Chondrocyte (in vitro differentiated cells): Measurements from ENCODE around the gene COMMD10. TPM values are rescaled to one million over a fixed set of nuclear protein-coding genes. Genes with fewer than 3 reads are reported as not detected.

Source experiments
- DNase-seq: peaks from one replicate; pipeline ENCODE4 v3.0.0; 2021; ENCODE audit warnings: mixed read lengths, low spot score
- H3K27ac Mint-ChIP-seq: one replicate; pipeline ENCODE4 v1.8.0; 2021; ENCODE audit warnings: mild to moderate bottlenecking, moderate library complexity, mixed read lengths; ENCODE audit not compliant: unreplicated experiment
- H3K27me3 Mint-ChIP-seq: 2 replicates; pipeline ENCODE4 v1.8.0; 2021; ENCODE audit warnings: low read depth, mixed read lengths
- H3K36me3 Mint-ChIP-seq: 2 replicates; pipeline ENCODE4 v1.8.0; 2021; ENCODE audit warnings: low read depth, mixed read lengths
- H3K4me1 Mint-ChIP-seq: 2 replicates; pipeline ENCODE4 v1.8.0; 2021; ENCODE audit warnings: low read depth, mild to moderate bottlenecking, mixed read lengths
- H3K4me3 Mint-ChIP-seq: one replicate; pipeline ENCODE4 v1.8.0; 2021; ENCODE audit warnings: mild to moderate bottlenecking, moderate library complexity, mixed read lengths; ENCODE audit not compliant: unreplicated experiment
- H3K9me3 Mint-ChIP-seq: 2 replicates; pipeline ENCODE4 v1.8.0; 2021; ENCODE audit warnings: low read depth, mixed read lengths
- total RNA-seq: library from RNA; stranded (reverse); gene quantifications from 3 replicates; pipeline ENCODE4 v1.2.1, GENCODE V29; 2021
- TF ChIP-seq, protein P1 (sequence below): fragments of 200-600 bp; sonication (generic); IDR thresholded peaks from 2 replicates; pipeline ENCODE4 v1.5.0; 2021; ENCODE audit warnings: antibody characterized with exemption, mild to moderate bottlenecking, moderate library complexity

The COMMD10 gene
- total RNA-seq, 1 donor from 2014 or later: 18.6 TPM

DNA sequence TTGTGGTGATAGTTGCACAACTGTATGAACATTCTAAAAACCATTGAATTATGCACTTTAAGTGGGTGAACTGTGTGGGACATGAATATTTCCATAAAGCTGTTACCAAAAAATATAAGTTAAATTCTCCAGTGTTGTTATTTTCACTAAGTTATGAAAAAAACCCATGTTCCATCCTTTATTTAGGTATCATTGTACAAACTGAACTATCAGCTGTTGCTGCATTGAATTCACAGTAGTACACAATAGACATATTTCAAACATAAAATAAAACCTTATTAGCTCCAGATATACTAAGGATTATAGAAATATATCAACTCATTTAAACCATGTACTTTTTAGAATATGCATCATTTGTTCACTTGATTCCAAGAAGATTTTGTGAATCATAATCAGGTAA is 192.1 kb downstream of the COMMD10 start:
- TF ChIP-seq, protein P1, sequence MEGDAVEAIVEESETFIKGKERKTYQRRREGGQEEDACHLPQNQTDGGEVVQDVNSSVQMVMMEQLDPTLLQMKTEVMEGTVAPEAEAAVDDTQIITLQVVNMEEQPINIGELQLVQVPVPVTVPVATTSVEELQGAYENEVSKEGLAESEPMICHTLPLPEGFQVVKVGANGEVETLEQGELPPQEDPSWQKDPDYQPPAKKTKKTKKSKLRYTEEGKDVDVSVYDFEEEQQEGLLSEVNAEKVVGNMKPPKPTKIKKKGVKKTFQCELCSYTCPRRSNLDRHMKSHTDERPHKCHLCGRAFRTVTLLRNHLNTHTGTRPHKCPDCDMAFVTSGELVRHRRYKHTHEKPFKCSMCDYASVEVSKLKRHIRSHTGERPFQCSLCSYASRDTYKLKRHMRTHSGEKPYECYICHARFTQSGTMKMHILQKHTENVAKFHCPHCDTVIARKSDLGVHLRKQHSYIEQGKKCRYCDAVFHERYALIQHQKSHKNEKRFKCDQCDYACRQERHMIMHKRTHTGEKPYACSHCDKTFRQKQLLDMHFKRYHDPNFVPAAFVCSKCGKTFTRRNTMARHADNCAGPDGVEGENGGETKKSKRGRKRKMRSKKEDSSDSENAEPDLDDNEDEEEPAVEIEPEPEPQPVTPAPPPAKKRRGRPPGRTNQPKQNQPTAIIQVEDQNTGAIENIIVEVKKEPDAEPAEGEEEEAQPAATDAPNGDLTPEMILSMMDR: no peak
- H3K4me3 Mint-ChIP-seq: no peak overlapping the region

DNA sequence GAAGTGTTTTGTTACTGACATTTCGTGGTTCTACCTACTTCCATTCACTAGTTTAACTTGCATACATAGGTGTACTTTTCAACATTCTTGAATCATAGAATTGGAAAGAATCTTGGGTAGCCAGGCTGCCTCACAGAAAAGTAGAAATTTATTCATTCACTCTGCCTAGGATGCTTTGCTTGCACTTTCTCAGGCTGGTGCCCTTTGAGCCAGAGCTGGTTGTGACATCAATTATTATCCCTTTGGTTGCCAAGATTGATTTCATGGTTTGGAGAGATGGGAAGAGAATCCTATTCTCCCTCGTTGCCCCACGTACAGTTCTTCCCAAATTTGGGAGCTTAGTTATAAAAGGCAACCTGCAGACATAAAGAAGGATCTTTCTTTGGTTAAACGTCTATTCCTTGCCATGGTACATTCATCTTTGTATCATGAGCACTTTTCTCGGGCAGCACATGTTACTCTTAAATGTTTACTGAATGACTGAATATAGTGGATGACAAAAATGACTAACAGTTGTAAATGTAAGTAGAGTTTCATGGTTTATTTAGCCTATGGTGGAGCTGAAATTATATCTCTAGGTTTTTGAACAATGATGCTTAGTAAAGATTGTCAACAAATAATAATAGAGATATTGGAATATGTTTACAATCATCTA is 195.5 kb downstream of the COMMD10 start:
- no peak for DNase-seq
- H3K9me3 Mint-ChIP-seq: peaks cover 18% of the 10 kb centered on the region
- peaks cover 2% of the 10 kb centered on the region for H3K36me3 Mint-ChIP-seq
- H3K4me1 Mint-ChIP-seq: peaks cover 6% of the 10 kb centered on the region
- TF ChIP-seq, protein P1: no peak
- H3K27me3 Mint-ChIP-seq: no peaks in the 10 kb centered on the region
- H3K4me3 Mint-ChIP-seq: no peak overlapping the region
- no peak overlapping the region for H3K27ac Mint-ChIP-seq

More for the DNA sequence above, 192.1 kb downstream of the COMMD10 start:
- peaks cover 26% of the 10 kb centered on the region for H3K9me3 Mint-ChIP-seq
- H3K27me3 Mint-ChIP-seq: no peaks in the 10 kb centered on the region
- peaks cover 11% of the 10 kb centered on the region for H3K4me1 Mint-ChIP-seq
- H3K36me3 Mint-ChIP-seq: peaks cover 2% of the 10 kb centered on the region
- no peak overlapping the region for H3K27ac Mint-ChIP-seq
- DNase-seq: no peak

DNA sequence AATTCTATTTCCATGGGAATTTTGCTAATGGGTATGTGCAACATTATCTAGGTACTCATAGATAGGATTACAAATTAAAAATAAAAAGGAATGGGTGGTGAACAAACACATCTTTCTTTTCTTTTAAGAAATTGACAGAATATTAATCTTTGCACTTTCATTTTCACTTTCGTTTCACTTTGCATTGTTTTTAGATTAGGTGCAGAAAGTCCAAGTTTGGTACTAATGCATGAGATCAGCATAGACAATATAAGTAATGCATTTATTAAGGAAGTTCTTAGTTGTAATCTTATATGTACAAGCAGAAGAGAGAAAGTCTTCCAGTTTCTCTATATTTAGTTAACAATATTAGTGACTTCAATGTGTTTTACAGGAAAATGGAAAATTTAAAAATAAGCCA is 196.5 kb downstream of the COMMD10 start:
- Mint-ChIP-seq H3K4me1 (peaks cover 6% of the 10 kb centered on the region), H3K27ac (no peak overlapping the region), H3K9me3 (peaks cover 18% of the 10 kb centered on the region), H3K27me3 (no peaks in the 10 kb centered on the region), H3K36me3 (peaks cover 2% of the 10 kb centered on the region), H3K4me3 (no peak overlapping the region)
- DNase-seq: no peak
- TF ChIP-seq, protein P1: no peak

DNA sequence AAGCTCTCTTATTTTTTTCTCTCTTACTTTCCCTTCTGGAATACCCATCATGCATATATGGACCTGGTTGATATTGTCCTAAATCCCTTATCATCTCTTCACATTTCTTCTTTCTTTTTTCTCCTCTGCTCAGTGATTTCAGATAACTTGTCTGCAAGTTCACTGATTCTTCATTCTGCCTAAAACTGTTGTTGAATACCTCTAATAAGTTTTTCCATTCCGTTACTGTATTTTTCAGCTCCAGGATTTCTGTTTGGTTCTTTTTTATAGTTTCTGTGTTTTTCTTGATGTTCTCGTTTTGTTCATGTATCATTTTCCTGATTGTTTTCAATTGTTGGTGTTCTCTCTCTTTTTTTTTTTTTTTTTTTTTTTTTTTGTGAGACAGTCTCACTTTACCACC is 203.7 kb downstream of the COMMD10 start:
- Mint-ChIP-seq H3K4me3 (no peak overlapping the region), H3K27ac (no peak overlapping the region), H3K36me3 (peaks cover 9% of the 10 kb centered on the region), H3K9me3 (peaks cover 22% of the 10 kb centered on the region), H3K4me1 (peaks cover 27% of the 10 kb centered on the region), H3K27me3 (no peaks in the 10 kb centered on the region)
- TF ChIP-seq, protein P1: no peak
- DNase-seq: no peak

DNA sequence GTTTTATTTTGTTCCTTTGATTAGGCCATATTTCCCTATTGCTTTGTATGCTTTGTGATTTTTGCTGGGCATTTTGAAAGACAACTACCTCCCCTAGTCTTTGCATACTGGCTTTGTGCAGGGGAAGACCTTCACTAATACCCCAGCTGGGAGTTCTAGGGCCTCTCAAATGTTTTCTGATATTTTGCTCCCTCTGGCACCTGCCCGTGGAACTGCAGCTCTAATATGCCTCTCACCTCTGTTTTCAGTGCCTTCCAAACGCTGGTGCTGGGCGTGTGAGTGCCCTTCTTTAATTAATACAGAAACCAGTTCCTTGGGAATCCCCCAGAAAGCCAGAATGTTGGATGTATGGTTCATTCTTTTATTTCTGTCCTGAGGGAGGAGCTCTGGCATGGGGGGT is 204.5 kb downstream of the COMMD10 start:
- H3K4me3 Mint-ChIP-seq: no peak overlapping the region
- no peaks in the 10 kb centered on the region for H3K27me3 Mint-ChIP-seq
- H3K36me3 Mint-ChIP-seq: peaks cover 9% of the 10 kb centered on the region
- TF ChIP-seq, protein P1: no peak
- no peak overlapping the region for H3K27ac Mint-ChIP-seq
- H3K9me3 Mint-ChIP-seq: peaks cover 22% of the 10 kb centered on the region
- peaks cover 27% of the 10 kb centered on the region for H3K4me1 Mint-ChIP-seq
- DNase-seq: no peak
